Stimulated activated CD4-positive, alpha-beta T cell treated with anti-CD3 and anti-CD28 coated beads, Interleukin-1b, Interleukin-23, amount 100 ng/mL, for 1 hour (primary cell): ENCODE measurements around the gene SF1.

Experiments used
- DNase-seq, 2 donors: peaks; one replicate each; pipeline ENCODE4 v3.0.0-alpha.2; 2020; ENCODE audit warnings: low read depth in 2 of 2

The SF1 gene

DNA sequence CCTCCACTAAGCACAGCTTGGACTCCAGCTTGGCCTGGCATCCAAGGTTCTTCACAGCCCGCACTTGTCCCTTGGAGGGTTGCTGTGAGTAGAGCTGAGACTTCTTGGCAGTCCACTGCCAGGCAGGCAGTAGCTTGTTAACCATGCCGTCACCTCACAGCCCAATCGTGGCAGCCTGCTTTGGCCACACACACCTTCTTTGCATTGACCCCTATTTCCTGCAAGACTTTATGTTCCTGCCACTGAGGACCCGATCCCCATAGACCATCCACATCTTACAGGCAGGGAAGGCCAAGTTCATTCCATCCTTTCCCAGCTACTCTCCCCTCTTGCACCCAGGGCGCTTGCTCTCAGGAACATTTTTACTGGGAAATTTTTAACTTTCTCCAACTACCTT is 16.1 kb downstream of the SF1 start:
- no peak for DNase-seq

DNA sequence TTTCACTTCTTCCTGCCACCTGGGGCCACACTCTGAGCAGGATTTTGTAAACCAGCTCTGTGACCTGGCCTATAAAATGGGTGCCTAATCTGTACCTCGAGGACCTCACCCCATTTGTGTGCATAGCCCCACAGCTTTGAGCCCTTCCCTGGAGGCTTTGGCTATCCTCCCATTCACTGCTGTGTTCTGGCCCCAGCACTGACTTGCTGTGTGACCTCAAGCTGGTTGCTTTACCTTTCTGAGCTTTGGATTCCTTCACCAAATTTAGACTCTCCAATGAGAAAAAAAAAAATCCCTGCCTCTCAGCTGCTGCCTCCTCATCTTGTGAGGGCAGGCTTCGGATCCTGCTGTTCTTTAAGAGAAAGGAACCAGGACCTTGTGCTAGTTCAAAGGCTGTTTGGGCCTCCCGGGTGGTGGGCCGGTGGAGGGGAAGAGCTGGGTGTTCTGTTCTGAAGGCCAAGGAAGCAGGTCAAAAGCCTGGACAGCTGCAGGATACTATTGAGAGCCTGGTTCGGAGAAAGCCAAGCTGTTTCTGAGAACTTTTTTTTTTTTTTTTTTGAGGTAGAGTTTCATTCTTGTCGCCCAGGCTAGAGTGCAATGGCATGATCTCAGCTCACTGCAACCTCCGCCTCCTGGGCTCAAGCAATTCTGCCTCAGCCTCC is 17.5 kb downstream of the SF1 start:
- DNase-seq: no peak

DNA sequence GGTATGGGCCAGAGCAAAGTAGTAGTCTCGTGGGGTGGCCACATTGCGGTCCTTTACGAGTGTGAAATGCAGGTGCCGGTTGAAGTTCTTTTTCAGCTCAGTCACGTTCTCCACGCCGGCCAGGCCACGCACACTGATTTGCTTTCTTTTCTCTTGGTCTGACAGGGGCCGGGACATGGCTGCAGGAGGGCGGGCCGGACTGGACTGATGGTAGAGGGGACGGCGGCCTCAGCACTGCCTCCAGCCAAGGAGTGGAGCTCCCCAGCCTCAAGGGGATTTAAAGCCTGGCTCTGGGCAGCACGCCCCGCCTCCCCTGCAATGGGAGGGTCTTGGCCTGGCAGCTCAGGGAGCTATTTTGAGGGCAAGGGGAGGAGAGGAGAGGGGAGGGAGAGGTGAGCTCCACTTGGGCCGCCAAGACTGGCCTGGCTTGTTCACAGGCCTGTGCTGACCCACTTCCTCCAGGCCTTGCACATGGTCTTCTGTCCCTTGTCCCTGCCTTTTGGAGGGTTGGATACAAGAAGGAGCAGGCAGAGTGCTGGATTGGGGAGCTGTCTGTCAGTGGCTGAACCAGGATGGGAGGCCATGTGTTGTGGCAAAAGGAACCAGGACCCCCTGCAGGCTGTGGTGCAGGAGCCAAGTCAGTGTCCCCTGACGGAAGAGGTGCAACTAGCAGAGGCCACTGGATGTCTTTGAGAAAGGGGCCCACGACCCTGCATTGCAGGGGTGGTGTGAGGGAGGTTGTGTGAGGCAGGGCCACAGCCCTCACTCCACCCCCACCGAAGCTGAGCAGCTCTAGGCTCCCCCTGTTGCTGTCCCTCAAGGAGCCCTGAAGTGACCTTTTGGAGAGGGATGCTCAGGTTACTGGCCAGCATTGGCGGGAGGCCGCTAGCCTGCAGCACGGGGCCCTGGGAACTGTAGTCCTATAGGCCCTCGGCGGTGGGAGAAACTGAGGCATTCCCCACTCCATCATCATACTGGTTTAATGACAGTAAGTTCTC is 18.3 kb downstream of the SF1 start, which contains the start of gene PYGM:
PYGM (minus strand) TSS at position 253 of the 998 bp plus-strand sequence; CDS start at position 177, 76 bp downstream.
- no peak for DNase-seq

DNA sequence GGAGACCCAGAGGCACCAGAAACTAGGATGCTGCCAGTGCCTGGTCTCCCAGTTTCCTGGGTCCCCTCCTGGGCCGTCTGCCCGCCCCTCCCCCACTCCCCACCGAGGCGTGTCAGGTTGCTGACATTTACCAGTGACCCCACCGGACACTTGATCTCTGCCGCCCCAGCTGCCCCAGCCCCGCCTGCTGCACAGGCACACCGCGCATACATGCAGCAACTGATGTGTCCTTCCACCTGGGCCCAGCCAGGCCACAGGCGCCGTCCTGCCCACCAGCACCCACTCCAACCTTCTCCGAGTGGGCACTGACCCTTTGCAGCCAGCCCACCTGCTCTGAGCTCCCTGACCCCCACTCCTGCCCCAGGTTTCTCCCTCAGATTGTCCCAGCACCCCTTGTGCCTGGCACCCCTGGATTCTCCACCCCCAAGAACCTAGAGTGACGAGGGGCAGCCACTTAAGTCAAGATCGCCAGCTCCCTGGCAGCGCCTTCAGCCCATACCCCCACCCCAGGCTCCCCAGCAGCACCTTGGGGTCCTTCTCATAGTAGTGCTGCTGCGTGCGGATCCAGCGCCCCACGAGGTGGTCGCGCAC is 19.1 kb downstream of the SF1 start:
- DNase-seq: no peak

DNA sequence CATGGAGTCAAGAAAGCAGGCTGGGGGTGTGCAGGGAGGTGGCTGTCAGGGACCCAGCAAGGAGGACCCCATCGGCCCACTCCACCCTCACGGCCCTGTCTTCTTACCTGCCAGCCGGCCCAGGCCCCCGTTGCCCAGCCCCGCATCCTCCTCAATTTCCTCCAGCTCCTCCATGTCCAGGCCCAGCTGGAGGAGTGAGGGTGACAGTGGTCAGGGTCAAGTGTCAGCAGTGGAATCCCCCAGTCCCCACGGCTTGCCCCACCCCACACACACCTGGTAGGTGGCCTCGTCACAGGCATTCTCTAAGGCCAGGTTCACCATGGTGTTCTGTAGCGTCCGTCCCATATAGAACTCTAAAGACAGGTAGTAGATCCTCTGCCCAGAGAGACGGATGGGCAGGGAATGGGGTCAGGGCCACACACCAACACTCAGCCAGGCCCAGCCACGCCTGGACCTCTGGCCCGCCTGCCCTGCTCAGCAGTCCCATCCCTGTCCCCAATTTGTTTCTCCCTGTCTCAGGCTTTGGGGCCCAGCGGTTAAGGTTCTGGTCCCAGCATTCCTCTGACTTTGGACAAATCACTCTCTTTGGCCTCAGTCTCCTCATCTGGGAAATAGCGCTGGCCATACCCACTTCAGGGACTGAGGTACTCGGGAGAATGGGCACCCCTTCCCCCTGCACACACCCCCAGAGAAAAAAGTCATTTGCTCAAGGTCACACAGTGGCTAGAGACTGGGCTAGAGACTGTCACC is 19.8 kb downstream of the SF1 start:
- no peak for DNase-seq

DNA sequence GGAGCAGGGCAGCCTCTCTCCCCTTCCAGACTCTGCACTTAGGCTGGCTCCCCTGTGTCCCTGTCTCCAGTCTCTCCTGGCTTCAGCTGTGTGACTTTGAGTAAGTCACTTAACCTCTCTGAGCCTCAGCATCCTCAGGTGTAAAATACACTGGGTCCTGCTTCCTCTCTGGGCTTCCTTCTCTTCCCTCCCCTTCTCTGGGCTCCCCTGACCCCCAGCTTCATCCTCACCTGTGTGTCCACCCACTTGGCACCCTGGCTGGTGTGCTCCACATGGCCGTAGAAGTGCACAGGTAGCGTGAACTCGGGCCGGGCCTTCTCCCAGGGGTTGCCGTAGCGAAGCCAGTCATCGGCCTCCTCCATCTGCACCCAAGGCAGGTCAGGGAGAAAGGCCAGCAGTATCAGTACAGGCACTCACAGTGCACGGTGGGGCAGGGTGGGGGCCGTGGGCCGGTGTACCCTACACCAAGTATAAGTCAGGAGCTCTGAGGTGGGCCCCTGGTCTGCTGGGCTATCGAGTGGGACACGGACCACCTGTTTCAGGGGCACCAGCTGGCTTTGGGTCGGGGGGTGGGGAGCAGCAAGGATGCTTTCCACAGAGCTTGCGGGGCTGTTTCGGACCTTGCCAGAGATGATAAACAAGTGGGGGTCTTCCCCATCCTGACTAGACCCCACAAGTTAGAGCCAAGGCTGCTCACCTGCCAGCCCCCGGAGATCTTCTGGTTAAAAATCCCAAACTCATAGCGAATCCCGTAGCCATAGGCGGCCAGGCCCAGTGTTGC is 20.6 kb downstream of the SF1 start:
- no peak for DNase-seq

DNA sequence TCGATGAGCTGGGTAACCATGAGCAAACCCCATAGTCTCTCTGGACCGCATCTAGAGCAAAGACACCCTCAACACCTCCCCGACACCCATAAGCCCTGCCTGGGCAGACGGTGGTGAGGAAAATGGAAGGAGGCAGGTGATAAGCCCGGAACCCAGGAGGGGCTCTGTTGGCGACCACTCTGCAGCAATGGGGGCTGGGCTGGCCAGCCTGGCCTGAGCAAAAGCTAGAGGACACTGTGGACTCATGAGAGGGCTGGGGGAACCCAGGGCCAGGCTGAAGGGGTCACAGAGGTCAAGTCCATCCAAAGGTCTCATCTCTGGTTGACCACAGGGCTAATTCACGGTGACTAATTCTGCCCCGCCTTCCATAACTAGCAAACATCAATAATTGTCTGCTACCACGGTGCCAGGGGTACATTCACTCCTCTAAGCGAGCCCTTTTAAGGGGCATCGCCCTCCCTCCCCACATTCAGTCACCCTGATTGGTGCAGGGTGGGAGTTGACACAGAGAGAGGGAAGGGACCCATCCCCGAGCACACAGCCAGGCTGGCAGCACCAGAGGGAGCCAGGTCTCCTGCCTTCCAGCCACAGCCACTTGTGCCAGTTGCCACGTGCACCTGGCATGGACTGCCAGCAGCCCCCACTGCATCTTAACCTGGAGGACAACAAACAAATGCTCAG is 22.5 kb downstream of the SF1 start:
- DNase-seq: no peak

DNA sequence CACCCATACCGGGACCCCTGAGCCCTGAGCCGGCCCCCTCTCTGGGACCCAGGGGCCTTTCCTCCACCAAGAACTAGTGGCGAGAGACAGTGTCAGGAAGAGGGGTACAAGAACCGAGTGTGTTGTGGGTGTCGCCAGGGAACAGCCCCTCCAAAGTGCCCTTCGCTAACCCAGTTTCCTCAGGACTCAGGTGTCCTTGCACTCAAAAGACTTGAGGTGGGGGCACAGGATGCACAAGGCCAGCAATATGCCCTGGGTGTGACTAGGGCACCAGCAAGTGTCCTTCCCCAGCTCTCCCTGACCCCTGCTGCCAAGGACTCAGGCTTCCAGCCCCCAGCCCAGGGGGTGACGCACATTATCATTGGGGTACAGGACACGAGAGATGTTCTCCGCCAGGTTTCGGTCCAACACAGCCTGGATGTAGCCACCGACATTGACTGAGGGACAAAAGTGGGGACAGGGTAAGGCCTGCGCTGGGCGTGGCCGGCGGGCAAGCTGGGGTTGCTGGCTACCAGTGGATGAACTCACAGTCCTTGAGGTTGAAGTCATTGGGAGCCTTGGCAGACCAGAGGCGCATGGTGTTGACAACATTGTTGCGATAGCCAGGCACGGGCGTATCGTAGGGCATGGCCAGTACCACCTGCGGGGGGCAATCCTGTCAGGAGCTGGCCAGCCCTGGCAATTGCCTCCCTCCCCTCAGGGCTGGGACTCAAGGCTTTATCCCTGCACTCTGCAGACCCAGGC is 23.3 kb downstream of the SF1 start:
- DNase-seq: no peak

DNA sequence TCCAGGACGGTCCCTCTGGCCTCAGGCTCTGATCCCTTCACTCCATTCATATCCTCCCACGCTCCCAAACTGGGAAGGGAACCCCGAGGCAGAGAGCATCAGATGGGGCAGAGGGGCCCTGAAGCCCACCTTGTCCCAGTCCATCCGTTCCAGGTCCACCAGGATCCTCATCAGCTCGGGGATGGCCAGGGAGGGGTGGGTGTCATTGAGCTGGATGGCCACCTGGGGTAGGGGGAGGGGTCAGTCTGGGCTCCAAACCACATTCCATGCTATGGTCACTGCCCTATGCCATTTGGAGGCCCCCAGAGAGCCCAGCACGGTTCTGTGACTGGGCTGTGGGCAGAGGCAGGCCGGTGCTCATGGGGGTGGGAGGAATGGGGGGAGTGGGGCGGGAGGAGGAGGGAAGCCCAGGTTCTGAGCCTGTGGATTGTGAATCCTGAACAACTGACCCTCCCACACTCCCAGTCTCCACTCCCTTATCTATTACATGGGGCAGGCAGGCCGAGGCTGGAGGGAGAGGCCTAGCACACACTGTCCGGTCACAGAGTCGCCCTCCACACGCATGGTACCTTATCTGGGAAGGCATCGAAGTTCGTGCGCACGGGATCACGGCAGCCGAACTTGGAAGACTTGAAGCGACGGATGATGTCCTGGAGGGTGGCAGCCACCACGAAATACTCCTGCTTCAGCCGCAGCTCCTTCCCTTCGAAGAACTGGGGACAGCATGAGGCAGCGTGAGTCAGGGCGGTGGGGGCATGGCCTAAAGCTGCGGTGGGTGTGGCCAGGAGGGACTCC is 24.0 kb downstream of the SF1 start:
- no peak for DNase-seq

DNA sequence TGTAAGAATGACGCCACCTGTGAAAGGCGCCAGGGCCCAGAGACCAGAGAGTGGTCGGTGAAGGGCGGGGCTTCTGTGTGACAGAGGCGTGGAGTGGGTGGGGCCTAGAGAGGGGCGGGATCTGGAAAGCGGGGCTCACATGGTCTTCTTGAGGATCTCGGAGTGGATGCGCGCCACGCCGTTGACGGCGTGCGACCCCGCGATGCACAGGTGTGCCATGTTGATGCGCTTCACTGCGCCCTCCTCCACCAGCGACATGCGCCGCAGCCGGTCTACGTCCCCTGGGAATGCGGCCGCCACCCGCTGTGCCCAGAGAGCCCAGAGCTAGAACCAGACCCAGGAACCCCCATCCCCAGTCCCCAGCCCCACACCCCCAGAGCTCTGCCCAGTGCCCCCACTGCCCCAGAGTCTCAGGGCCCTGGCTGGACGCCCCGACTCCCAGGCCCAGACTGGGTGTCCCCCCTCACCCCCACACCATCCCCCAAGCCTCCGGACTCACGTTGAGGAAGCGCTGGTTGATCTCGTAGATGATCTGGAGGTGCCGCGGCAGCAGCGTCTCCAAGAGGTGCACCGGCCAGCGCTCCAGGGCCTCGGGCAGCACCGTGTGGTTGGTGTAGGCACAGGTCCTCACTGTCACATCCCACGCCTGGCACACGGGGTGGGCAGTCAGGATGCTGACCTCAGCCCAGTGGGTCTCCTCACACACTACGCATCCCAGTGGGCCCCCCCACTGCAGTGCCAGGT is 24.8 kb downstream of the SF1 start:
- DNase-seq: no peak

DNA sequence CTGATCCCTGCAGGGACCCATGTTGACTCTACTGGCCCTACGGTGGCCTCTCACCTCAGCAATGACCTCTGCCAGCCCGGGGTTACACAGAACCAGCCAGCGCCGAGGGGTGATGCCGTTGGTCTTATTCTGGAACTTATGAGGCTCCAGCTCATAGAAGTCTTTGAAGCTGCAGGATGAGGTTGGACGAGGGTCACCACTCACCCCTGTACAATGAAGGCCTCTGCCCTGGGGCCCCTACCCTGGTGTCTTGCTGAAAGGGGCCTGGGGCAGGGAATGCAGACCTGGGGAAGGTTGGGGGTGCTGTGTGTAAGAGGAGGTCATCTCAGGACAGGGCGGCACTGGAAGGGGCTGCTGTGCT is 25.3 kb downstream of the SF1 start:
- no peak for DNase-seq

DNA sequence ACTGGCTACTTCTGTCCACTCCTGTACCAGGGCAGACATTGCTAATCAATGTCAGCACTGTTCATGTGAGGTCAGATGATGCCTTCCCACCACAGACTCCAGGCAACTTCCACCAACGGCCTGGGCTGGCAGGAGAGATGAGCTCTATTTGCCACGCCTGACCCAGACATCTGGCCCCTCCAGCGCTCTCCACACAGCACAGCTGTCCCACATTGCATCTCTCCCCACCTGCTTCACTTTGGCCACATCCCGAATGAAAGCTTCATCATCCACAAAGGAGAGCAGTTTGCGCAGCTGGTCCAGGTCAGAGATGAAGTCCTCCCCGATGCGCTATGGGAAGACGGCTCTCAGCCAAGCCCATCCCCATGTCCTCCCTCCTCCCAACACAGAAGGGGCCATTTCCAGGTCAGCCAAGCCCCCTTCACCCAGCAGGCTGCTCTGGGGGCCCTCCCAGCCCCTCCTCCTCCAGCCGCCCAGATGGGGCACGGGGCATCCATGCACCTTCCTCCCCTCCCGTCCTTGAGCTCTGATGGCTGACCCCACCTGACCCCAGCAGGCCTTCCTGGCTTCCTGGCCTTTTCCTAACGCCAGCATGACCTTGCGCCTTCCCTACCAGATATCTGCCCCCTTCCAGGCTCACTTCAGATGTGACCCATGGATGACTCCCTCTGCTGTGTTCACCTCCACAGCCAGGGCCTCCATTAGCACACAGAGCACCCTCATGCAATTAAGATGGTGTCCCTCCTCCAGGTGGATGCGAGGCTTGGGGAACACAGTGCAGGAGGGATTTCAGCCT is 26.0 kb downstream of the SF1 start:
- DNase-seq: no peak

DNA sequence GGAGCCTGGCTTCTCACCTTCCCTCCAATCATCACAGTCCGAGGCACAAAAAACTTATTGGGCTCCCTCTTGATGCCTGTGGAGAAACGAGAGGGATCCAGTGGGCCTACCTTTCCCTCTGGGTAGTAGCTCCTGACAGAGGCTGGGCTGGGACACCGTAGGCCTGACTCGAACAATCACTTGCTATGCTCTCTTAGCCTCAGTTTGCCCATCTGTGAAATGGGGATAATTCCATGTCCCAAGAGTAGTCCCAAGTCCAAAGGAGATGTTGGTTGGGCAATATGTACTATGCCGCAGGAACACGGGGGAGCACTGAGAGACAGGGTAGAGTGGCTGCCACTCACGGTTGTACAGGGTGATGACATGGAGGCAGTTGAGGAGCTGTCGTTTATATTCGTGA is 26.8 kb downstream of the SF1 start:
- no peak for DNase-seq

DNA sequence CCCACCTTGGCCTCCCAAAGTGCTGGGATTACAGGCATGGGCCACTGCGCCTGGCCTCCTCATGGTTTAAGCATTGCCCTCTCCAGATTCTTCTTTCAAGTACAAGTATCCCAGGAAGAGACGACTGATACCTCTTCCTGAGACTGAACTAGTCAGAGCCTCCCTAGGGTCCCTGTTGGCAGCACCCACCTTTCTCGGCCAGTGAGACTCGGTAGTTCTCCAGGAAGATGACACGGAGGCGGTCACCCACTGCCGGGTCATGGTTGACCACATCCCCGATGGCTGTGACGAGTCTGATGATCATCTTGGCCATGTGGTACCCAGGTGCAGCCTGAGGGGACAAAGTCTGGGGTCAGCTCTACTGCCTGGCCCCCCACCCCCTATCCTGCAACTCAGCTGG is 27.2 kb downstream of the SF1 start:
- DNase-seq: no peak

DNA sequence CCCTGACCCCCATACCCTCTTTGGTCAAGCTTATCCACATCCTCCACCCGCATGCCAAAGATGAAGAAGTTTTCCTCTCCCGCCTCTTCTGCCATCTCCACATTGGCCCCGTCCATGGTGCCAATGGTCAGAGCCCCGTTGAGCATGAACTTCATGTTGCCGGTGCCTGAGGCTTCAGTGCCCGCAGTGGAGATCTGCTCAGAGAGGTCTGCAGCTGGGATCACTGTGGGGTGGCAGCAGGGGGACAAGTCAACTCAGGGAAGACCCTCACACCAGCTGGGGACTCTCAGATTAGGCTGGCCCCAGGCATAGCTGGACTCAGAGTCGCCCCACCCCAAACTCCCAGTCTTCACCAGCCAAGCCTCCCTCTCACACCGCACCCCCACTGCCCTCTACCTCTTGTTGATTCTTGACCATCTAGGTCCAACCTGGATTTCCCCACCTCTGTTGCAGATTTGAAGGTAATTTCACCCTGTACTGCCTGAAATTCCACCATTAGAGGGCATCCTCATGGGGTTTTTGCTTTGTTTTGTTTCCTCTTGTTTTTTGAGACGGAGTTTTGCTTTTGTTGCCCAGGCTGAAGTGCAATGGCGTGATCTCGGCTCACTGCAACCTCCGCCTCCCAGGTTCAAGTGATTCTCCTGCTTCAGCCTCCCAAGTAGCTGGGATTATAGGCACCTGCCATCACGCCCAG is 27.8 kb downstream of the SF1 start:
- no peak for DNase-seq

DNA sequence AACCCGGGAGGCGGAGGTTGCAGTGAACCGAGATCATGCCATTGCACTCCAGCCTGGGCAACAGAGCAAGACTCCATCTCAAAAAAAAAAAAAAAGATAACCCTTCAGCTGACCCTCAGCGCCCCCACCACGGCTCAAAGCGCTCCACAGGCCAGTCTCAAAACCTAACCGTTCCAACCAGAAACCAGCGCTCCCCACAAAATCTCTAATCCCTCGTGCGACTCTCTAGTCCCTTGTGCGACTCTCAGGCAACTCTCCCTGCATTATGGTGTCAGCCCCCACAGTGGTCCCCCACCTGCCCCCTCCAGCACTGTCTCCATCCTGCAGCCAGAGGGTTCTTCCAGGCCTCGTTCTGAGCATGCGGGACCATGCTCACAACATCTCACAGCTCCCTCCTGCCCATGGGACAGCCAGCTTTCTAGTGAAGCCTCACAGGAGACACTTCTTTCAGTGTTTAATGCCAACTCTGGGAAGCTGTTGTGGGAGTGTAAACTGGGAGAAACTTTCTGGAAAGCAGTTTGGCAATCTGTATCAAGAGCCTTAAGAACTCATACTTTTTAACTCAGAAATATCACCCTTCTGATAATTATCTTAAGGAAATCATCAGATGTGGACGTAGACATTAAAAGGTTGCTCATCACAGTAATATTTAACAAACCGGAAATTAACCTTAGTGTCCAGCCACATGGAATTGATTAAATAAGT is 30.2 kb downstream of the SF1 start:
- DNase-seq: no peak
